Thymus (tissue), 11 donors: ENCODE results near the gene NID2. TPM values are rescaled to one million over a fixed set of nuclear protein-coding genes. Genes with fewer than 3 reads are reported as not detected.

Experiments
- DNase-seq, 9 donors: peaks; one replicate each; pipeline ENCODE4 v3.0.0-alpha.2; 2013; ENCODE audit warnings: low spot score in 9 of 9, low read depth in 6 of 9, missing footprints in 1 of 9
- H3K27ac ChIP-seq, 2 donors: one replicate each; pipeline ENCODE4 v1.5.1; 2013; ENCODE audit warnings: control low read depth in 1 of 2, low read depth in 1 of 2, low read length in 1 of 2, mild to moderate bottlenecking in 1 of 2, moderate library complexity in 1 of 2
- H3K27me3 ChIP-seq, 2 donors: one replicate each; pipeline ENCODE4 v1.5.1; 2013; ENCODE audit warnings: low read length in 1 of 2; ENCODE audit not compliant: control insufficient read depth in 2 of 2, insufficient read depth in 1 of 2
- H3K36me3 ChIP-seq, 2 donors: one replicate each; pipeline ENCODE4 v1.5.1; 2013; ENCODE audit warnings: low read length in 1 of 2, mild to moderate bottlenecking in 1 of 2, moderate library complexity in 1 of 2; ENCODE audit not compliant: control insufficient read depth in 2 of 2, insufficient read depth in 2 of 2
- H3K4me1 ChIP-seq, 2 donors: one replicate each; pipeline ENCODE4 v1.5.1; 2013; ENCODE audit warnings: low read length in 2 of 2; ENCODE audit not compliant: control insufficient read depth in 2 of 2, insufficient read depth in 2 of 2
- H3K4me3 ChIP-seq, 2 donors: one replicate each; pipeline ENCODE4 v1.5.1; 2013; ENCODE audit warnings: low read length in 2 of 2, control low read depth in 1 of 2, mild to moderate bottlenecking in 1 of 2
- H3K9me3 ChIP-seq, 2 donors: one replicate each; pipeline ENCODE4 v1.5.1; 2013; ENCODE audit warnings: low read length in 1 of 2, mild to moderate bottlenecking in 1 of 2; ENCODE audit not compliant: control insufficient read depth in 2 of 2, insufficient read depth in 1 of 2
- WGBS: extraction: QIAGEN DNeasy Blood & Tissue Kit; methylation state at CpG from one replicate; pipeline ENCODE4 v1.1.7; 2013; 5-methylcytosine and 5-hydroxymethylcytosine counted together
- polyA plus RNA-seq: library from polyadenylated mRNA; stranded (reverse); fragments of 200-250 nt; gene quantifications from one replicate; pipeline ENCODE4 v1.2.3, GENCODE V29; 2013
- total RNA-seq: library from RNA; stranded (reverse); fragments of 120-200 nt; gene quantifications from one replicate; pipeline ENCODE4 v1.2.4, GENCODE V29; 2013
- donor health status: healthy.

NID2 gene
- total and polyA plus RNA-seq, 2 donors, result 2.5 to 7.5 TPM

- no peaks in the 10 kb centered on the region for H3K27me3 ChIP-seq
- no peaks in the 10 kb centered on the region for H3K4me1 ChIP-seq
- H3K4me3 ChIP-seq, result no peak overlapping the region
- H3K36me3 ChIP-seq, result no peaks in the 10 kb centered on the region
- WGBS, result 86% methylated on average over 8 of the region's 8 CpGs
- no peak overlapping the region for H3K27ac ChIP-seq
- no peaks in the 10 kb centered on the region for H3K9me3 ChIP-seq
- DNase-seq, result no peak
These were observed 26.2 kb downstream of the NID2 start for GRCh38 chr14:52042371-52043289.

GRCh38 chr14:52040598-52040997, 28.3 kb downstream of the NID2 start:
- WGBS, result 96% methylated on average over 7 of the region's 7 CpGs
- H3K27ac ChIP-seq, result no peak overlapping the region
- H3K4me3 ChIP-seq, result no peak overlapping the region
- H3K36me3 ChIP-seq, result no peaks in the 10 kb centered on the region
- H3K27me3 ChIP-seq, result no peaks in the 10 kb centered on the region
- H3K9me3 ChIP-seq, result no peaks in the 10 kb centered on the region
- no peaks in the 10 kb centered on the region for H3K4me1 ChIP-seq
- DNase-seq, result no peak

GRCh38 chr14:52039124-52039815, 29.6 kb downstream of the NID2 start:
- no peak for DNase-seq
- H3K27ac ChIP-seq, result no peak overlapping the region
- WGBS, result 97% methylated on average over 7 of the region's 7 CpGs
- H3K4me1 ChIP-seq, result no peaks in the 10 kb centered on the region
- H3K27me3 ChIP-seq, result no peaks in the 10 kb centered on the region
- H3K9me3 ChIP-seq, result no peaks in the 10 kb centered on the region
- no peak overlapping the region for H3K4me3 ChIP-seq
- H3K36me3 ChIP-seq, result no peaks in the 10 kb centered on the region

- Histone ChIP-seq H3K36me3 (no peaks in the 10 kb centered on the region), H3K27me3 (no peaks in the 10 kb centered on the region), H3K27ac (no peak overlapping the region), H3K4me3 (no peak overlapping the region), H3K9me3 (no peaks in the 10 kb centered on the region), H3K4me1 (no peaks in the 10 kb centered on the region)
- DNase-seq, result no peak
- WGBS, result 74% methylated on average over 10 of the region's 10 CpGs
These were observed 35.7 kb downstream of the NID2 start for GRCh38 chr14:52033101-52033642.

GRCh38 chr14:52032204-52032801, 36.6 kb downstream of the NID2 start:
- H3K36me3 ChIP-seq, result no peaks in the 10 kb centered on the region
- no peak for DNase-seq
- no peaks in the 10 kb centered on the region for H3K27me3 ChIP-seq
- WGBS, result 74% methylated on average over 7 of the region's 7 CpGs
- H3K9me3 ChIP-seq, result no peaks in the 10 kb centered on the region
- no peak overlapping the region for H3K27ac ChIP-seq
- H3K4me1 ChIP-seq, result no peaks in the 10 kb centered on the region
- no peak overlapping the region for H3K4me3 ChIP-seq

- H3K4me3 ChIP-seq, result no peak overlapping the region
- H3K27ac ChIP-seq, result no peak overlapping the region
- no peak for DNase-seq
- 93% methylated on average over 3 of the region's 3 CpGs for WGBS
- no peaks in the 10 kb centered on the region for H3K27me3 ChIP-seq
- H3K36me3 ChIP-seq, result no peaks in the 10 kb centered on the region
- H3K4me1 ChIP-seq, result no peaks in the 10 kb centered on the region
- H3K9me3 ChIP-seq, result no peaks in the 10 kb centered on the region
These were observed 37.1 kb downstream of the NID2 start for GRCh38 chr14:52031781-52032180.

GRCh38 chr14:52029881-52030280, 39.0 kb downstream of the NID2 start:
- 91% methylated on average over 1 of the region's 1 CpG for WGBS
- Histone ChIP-seq H3K4me1 (no peaks in the 10 kb centered on the region), H3K9me3 (no peaks in the 10 kb centered on the region), H3K27ac (no peak overlapping the region), H3K27me3 (no peaks in the 10 kb centered on the region), H3K4me3 (no peak overlapping the region), H3K36me3 (no peaks in the 10 kb centered on the region)
- no peak for DNase-seq

GRCh38 chr14:52026901-52027300, 42.0 kb downstream of the NID2 start:
- WGBS, result 97% methylated on average over 10 of the region's 10 CpGs
- Histone ChIP-seq H3K4me3 (no peak overlapping the region), H3K9me3 (no peaks in the 10 kb centered on the region), H3K4me1 (no peaks in the 10 kb centered on the region), H3K36me3 (no peaks in the 10 kb centered on the region), H3K27me3 (no peaks in the 10 kb centered on the region), H3K27ac (no peak overlapping the region)
- no peak for DNase-seq
